ENCODE data around the gene NCS1.
"Not testable (repeated sequence)": the region's sequence is repeated elsewhere in the genome, so short reads cannot be mapped to it uniquely, and the experiment has no call there.

Gene NCS1

DNA sequence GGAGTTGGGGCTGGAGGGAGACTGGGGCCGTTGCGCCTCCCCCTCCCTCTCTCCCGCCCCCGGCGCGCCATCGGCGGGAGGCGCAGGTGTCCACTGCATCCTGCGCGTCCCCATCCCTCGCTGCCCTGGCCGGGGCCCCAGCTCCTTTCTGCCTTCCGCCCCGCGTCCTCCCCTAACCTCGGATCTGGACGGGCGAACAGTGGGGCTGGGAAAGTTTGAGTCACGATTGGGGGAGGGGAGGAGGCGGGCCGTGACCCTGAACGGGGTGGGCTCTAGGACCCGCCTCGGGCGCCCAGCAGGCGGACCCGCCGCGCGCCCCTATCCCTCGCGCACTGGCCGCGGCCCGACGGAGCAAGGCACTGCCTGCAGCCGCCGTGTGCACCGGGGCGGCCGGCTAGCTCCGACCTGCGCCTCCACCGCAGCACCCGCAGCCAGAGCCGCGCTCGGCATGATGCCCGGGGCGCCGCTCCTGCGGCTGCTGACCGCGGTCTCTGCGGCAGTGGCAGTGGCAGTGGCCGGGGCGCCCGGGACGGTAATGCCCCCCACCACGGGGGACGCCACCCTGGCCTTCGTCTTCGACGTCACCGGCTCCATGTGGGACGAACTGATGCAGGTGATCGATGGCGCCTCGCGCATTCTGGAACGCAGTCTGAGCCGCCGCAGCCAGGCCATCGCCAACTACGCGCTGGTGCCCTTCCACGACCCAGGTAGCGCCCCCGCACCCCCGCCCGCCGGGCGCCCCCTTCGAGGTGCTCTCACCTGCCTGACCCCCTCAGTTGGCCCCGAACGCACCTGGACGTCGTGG, 93.4 kb downstream of the NCS1 start, which contains the start of gene HMCN2:
Gene HMCN2, plus strand, starts transcription at position 330 of the 805 bp plus-strand sequence. Its CDS starts 119 bp downstream, at position 449.
- no peak for DNase-seq

DNA sequence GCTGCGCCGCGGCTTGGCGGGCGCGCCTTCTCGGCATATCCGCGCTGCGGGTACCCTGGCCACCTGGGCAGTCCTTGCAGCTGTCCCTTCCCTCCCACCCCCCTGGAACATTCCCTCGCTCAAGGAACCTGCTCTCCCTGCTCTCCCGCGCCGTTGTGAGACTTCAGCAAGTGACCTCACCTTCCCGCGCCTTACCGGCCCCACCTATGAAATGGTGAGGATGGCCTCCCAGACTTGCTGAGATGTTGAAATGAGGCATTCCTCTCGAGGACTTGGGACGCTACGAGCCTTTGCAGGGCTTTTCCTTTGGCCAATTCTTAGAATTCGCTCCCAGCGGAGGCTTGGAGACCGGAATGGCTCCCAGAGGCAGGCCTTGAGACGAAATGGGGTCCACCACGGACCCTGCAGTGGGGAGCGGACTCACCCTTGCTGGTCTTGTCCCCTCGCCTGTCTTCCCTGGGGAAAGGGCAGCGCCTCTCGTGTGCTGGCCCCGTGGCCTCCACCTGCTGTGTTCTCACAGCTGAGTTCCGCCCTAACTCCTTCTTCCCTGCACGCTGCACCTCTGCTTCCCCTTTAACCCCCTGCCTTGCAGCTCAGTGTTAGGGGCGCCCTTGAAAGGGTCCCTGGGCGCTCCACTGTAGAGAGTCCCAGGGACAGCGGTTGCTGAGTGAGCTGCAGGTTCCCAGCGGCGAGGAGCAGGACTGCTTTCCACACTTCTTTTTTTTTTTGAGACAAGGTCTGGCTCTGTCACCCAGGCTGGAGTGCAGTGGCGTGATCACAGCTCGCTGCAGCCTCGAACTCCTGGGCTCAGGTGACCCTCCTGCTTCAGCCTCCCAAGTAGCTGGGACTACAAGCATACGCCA, 94.3 kb downstream of the NCS1 start:
- no peak for DNase-seq

DNA sequence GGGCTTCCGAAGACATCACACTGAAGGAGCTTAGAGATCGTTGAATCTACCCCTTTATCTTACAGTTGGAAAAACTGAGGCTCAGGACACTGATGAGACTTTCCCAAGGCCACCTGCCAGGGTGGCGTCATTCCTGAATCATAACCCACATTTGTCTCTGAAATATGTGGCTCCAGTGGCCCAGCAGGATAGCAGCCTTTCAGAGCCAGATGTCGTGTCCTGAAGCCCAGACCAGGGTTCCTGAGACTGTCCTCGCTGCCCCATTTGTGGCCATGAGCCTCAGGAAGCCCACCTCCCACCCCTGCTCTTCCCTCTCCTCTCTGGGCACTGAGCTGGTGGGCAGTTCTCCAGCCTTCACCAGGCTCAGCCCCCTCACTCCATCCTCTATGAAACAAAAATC, 95.7 kb downstream of the NCS1 start:
- DNase-seq, result no peak

DNA sequence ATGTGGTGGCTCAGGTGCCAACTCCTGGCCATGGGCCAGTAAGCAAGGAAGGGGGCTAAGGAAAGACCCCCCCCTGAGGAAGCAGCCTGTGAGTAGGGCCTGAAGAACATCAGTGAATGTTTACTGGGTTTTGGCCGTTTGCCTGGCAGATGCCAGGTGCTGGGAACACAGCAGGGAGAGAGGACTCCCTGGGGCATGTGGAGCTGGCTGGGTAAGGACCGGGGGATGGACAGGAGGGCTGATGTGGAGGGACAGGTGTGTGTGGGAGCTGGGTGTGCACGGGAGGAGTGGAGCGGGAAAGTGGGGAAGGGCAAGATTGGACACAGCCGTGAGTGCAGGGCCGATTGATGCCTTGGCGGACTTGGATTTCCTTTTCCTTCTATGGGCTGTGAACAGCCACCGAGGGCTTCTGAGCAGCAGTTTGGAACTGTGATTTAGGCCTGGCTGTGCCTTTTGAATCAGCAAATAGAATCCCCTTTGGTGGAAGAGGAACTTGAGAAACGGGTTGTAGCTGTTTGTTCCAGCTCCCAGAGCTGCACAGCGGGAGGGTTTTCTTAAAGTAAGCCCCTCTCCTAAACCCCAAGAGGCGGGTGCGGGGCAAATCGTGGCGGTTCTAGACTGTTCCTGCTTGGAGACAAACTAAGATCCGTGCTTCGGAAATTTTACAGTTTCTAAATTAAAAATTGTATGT, 96.5 kb downstream of the NCS1 start:
- no peak for DNase-seq

DNA sequence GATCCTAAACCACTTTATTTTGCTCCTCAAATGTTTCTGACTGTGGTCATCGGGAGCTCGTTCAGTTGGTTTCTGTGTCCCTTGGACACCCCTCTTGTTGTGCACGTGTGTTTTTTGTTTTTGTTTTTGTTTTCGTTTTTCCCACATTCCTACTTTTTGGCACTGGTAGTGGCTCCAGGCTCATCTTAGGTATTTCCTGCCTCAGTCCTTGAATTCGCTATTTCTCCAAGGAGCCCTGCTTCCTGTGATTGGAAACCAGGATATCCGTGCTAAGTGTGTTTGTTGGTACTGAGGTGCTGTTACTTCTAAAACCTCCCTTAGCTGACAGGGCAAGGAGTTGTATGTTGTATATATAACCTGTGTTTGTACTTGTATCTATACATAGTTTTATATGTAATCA, 99.3 kb downstream of the NCS1 start:
- no peak for DNase-seq

DNA sequence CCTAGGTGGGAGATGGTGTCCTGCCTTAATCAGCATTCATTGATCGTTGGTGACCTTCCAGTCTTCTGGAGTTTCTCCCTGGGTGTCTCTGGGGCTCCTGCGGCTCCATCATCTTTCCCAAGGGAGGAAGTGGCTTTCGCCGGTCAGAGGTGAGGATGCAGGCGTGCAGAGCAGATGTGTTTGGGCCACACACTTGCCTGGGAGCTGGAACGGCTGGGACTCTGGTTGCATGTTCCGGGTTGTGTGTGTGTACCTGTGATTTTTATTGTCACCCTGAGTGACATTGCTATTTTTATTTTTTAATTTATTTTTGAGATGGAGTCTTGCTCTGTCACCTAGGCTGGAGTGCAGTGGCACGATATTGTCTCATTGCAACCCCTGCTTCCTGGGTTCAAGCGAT, 103.0 kb downstream of the NCS1 start:
- DNase-seq, result no peak

DNA sequence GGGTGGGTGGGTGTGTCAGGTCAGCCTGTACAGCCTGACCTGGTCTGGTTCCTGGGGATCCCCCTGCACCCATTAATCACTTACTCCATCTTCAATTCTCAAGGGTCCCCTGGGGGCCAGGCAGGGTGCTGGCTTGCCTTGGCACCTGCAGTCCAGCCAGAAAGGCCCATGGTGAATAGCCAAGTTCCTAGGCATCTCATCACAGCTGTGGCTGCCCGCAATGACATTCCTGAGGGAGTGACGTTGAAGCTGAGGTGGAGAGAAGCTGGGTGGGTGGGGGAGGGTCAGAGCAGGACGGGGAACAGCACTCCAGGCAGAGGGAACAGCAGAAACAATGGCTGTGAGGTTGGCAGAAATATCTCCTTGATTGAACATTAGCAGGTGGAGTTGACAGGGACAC, 103.9 kb downstream of the NCS1 start:
- no peak for DNase-seq

DNA sequence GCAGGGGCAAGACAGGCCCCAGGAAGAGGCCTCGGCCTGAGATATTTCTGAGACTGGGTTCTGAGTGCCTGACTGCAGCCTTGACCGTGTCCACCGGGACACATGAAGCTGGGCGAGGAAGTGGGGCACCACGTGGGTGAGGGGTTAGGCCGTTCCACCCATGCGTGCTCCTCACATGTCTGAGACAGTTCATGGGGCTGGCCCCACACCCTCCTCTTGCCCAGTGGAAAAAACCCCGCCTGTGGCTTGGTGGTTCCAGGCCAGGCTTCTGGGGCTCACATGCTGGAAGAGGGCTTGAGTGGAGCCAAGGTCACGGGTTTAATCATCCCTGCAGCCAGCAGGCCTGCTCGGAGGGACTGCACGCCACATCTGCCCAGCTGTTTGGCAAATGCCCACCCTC, 104.8 kb downstream of the NCS1 start:
- no peak for DNase-seq

DNA sequence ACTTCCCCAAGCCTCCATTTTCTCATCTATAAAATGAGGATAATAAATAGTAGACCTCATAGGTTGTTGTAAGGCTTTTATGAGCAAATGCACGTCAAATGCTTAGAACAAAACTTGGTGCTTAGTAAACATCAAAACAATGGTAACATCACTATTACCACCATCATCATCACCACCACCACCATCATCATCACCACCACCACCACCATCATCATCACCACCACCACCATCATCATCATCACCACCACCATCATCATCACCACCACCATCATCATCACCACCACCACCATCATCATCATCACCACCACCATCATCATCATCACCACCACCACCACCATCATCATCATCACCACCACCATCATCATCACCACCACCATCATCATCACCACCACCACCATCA, 105.3 kb downstream of the NCS1 start:
- DNase-seq, result not testable (repeated sequence)

DNA sequence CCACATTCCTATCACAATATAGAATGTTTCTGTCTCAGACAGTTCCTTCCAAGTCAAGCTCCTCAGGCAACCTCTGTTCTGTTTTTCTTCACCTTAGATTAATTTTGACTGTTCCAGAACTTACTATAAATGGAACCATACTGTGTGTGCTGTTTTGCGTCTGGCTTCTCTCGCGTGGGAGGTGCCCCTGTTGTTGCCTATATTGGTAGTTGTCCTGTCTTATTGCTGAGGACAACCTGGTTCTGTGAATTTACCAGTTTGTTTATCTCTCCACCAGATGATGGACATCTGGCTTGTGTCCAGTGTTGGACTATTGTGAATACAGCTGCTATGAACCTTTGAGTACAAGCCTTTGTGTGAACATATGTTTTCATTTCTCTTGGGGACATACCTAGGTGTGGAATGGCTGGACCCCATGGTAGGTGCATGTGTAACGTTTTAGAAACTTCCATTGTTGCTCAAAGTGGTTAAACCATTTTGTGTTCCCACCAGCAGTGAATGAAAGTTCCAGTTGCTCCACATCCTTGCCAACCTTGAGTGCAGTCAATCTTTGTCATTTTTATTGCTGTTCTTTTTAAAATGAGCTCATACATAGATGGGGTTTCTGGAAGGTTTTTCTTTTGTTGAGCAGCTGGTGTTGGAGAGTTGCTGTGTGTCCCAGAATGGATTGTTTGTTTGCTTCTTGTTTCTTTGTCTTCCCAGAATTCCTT, 111.5 kb downstream of the NCS1 start:
- no peak for DNase-seq

DNA sequence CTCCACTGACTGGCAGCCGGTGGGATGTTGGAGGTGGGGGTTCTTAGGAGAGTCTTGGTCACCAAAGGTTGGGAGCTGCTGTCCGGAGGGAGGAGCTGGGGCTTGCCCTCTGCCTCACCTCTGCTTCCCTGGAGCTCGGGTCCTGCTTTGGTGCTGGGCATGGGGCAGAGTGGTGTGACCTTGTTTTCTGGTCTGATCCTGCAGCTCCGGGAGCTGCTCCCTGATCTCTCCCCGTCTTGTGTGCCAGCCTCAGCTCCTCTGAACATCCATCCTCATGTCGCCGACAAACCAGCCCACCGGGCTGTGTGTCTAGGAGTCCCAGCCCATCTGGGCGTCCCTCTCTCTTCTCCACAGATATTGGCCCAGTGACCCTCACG, 112.0 kb downstream of the NCS1 start:
- DNase-seq, result no peak

DNA sequence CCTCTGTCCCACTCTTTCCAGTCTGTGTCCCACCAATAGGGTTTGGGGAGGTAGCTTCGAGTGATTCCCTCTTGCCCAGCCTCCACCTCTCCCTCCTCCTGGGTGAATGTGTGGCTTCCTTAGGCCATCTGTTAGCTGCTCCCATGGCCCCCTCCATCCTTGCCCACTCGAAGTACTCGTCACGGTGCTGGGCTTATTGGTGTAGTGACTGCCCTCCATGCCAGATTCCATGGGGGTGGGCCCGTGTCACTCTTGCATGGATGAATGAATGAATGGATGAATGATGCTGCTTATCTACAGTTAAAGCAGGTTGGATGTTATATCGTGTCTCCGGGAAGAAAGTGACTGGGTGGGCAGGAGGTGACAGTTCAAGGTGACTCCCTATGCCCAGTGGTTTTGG, 112.5 kb downstream of the NCS1 start:
- no peak for DNase-seq

DNA sequence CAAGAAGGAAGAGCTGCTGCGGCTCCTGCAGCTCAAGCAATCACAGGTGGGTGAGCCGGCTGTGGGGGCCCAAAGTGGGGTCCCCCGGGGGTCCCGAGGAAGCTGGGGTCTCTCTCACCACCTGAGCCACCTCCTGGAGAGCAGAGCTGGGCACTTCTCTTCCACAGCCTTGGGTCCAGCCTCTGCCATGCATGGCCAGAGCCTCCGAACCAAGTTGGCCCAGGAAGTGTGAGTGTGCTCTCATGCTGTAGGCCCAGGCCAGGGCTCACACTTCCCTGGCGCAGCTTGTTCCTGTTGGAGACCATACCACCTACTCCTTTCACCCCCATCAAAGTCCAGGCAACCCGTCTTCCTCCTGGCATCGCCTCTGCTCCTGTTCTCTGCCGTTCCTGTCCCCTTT, 113.1 kb downstream of the NCS1 start:
- no peak for DNase-seq

DNA sequence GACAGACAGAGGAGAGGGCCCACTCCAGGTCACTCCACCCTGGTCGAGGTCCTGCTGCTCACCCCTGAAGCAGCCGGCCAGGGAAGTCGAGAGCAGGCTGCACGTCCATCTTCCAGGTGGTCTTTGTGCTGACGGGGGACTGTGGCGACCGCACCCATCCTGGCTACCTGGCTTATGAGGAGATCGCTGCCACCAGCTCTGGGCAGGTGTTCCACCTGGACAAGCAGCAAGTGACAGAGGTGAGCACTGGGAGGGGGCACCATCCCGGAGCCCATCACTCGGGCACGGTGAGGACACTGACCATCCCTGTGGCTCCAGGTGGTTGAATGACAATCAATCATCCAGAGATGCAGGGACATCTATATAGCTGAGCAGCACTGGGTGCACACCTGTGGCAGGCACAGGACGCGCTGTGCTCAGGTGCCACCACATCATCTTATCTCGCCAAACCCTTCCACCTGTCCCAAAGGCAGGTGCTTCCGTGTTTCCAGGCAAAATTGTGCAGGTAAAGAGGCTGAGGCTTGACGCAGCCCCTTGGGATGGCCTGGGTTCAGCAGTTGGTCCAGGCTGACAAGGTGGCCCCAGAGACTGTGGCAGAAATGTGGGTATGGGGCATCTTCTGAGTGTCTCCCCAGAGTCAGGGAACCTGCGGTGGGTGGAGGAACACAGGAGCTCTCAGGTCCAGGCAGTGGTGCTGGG, 114.0 kb downstream of the NCS1 start:
- DNase-seq, result no peak
